Measurements from ENCODE around the gene PRSS23. TPM values are rescaled to one million over a fixed set of nuclear protein-coding genes. Genes with fewer than 3 reads are reported as not detected.

Gene PRSS23
- total RNA-seq, 2 experiments from 2014 or later = 0.17 to 0.28 TPM

DNA sequence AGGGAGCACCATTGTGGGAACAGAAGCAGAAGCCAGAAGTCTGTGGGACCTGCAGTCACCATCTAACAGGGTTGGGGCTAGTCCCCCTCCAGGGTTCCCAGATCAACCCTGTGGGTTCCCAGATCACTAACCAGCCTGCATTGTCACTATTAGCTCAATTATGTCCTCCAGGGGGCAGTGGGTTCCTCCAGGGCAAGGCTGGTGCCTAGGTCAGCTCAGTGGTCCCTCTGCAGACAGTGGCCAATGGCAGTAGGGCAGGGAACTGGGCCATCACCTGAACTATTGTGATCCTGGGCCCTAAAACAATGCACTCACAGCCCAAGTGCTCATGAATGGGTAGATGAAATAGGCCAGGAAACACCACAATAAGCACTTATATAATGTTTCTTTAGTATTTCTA is 18.8 kb upstream of the PRSS23 start:
- POLR2A ChIA-PET = no interaction called here
- Mint-ChIP-seq H3K4me1 (no peaks in the 10 kb centered on the region), H3K36me3 (no peaks in the 10 kb centered on the region), H3K9me3 (no peaks in the 10 kb centered on the region), H3K4me3 (no peak overlapping the region), H3K27me3 (peaks cover 13% of the 10 kb centered on the region), H3K27ac (no peak overlapping the region)
- DNase-seq (no peak), ATAC-seq (ENCODE audit: low read depth) (no peak)

DNA sequence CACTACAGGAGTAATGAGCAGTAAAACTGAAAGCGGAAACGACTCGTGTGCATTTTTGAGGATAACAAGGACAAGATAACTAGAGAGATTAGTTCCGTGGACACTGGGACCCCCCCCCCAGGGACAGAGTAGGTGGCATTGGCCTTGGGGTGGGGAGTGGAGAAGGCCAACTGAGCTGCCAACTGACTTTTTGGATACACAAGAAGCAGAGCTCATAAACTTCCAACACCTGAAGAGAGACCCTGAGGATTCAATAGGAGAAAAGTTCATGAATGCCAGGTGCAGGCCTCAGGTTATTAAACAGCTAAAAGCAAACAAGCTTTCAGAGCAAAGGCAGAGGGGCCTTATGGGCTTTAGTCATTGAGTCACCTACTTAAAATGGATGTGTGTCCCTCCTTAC is 17.6 kb upstream of the PRSS23 start:
- Mint-ChIP-seq H3K4me1 (no peaks in the 10 kb centered on the region), H3K4me3 (no peak overlapping the region), H3K27me3 (peaks cover 15% of the 10 kb centered on the region), H3K27ac (no peak overlapping the region), H3K36me3 (no peaks in the 10 kb centered on the region), H3K9me3 (no peaks in the 10 kb centered on the region)
- ATAC-seq (ENCODE audit: low read depth) (no peak), DNase-seq (no peak)
- POLR2A ChIA-PET = no interaction called here

DNA sequence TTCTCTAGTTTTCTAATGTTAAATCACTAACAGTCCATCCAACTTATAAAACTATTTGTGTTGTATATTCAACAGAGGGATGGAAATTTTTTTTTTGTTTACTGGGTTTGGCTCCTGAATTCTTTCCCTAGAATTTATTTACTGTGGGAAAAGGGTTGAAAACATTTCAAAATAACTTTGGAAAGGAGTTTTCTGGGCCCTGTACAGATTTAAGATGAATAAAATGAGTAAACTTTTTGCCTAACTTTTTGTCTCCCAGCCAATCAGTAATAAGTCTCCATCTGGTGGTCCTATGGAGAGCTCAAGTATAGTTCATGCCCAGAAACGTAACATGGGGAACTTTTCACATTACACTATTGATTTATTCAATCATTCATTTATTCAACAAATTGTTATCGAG is 16.7 kb upstream of the PRSS23 start:
- ATAC-seq (ENCODE audit: low read depth) = no peak
- H3K9me3 Mint-ChIP-seq = no peaks in the 10 kb centered on the region
- no peak overlapping the region for H3K4me3 Mint-ChIP-seq
- peaks cover 13% of the 10 kb centered on the region for H3K27me3 Mint-ChIP-seq
- no peak for DNase-seq
- no peaks in the 10 kb centered on the region for H3K36me3 Mint-ChIP-seq
- H3K4me1 Mint-ChIP-seq = no peaks in the 10 kb centered on the region
- POLR2A ChIA-PET = no interaction called here
- no peak overlapping the region for H3K27ac Mint-ChIP-seq

DNA sequence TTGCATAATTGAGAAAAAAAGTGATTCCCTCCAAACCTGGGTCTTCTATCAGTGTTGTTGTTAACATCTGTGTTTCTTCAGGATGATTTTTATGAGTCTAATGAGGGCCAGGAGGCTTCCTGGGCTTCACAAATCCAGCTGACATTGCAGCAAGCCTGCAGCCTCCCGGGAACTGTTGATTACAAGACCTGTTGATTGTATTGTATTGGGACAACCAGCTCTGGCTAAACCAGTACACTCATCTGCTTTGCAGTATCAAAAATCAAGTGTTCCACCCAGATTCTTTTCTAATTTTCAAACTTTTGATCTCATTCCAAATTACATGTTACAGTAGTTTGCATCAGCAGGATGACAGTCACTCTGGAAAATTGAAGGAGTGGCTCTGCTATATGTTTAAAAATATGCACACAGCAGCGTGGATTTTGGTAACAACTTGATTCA is 16.1 kb upstream of the PRSS23 start:
- no peak for DNase-seq
- no peak for ATAC-seq (ENCODE audit: low read depth)
- Mint-ChIP-seq H3K27ac (no peak overlapping the region), H3K4me1 (no peaks in the 10 kb centered on the region), H3K27me3 (peaks cover 9% of the 10 kb centered on the region), H3K36me3 (no peaks in the 10 kb centered on the region), H3K4me3 (no peak overlapping the region), H3K9me3 (no peaks in the 10 kb centered on the region)
- POLR2A ChIA-PET = no interaction called here

DNA sequence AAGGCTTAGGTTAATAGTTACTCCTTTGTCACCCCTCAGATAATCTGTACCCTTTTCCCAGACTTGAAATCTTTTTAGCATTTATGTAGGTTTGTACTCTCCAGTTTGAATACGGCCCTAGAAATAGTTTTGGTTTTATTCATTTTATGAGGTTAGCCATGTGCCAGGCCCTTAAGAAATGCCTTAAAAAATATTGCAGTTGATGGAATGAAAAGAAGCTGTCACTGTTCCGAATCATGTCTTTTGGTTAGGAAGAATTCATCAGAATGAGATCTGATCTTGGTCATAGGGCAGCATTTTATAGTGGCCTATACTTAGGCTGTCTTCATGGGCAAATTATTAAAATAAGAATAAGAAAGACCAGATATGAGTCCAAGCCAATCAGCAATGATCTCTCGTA is 14.8 kb upstream of the PRSS23 start:
- no peaks in the 10 kb centered on the region for H3K4me1 Mint-ChIP-seq
- H3K36me3 Mint-ChIP-seq = no peaks in the 10 kb centered on the region
- H3K27ac Mint-ChIP-seq = no peak overlapping the region
- POLR2A ChIA-PET = no interaction called here
- H3K4me3 Mint-ChIP-seq = no peak overlapping the region
- no peaks in the 10 kb centered on the region for H3K9me3 Mint-ChIP-seq
- DNase-seq (no peak), ATAC-seq (ENCODE audit: low read depth) (no peak)
- peaks cover 9% of the 10 kb centered on the region for H3K27me3 Mint-ChIP-seq

DNA sequence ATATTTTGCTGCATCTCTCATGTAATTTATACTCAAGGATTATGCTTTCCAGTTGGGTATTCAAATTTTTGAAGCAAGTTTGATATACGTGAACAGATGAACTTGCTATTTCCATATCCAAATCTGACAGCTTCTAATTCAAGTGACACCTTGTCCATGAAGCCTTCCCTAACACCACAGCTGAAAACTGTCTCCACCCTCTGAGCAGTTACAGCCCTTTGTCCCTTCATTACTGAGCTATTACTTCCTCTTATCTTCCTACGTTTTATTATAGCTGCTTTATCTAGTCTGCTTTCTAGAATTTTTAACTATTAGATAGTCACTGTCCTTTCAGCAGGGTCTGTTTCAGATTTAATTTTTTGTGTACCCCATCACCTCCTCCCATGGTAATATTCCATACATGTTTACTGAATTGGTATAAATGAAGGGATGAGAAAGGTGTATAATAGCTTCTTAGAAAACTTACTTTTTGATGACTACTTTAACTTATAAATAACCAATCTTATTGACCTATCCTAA is 13.3 kb upstream of the PRSS23 start:
- ATAC-seq (ENCODE audit: low read depth) = no peak
- Mint-ChIP-seq H3K27me3 (peaks cover 9% of the 10 kb centered on the region), H3K9me3 (no peaks in the 10 kb centered on the region), H3K4me3 (no peak overlapping the region), H3K4me1 (no peaks in the 10 kb centered on the region), H3K36me3 (no peaks in the 10 kb centered on the region), H3K27ac (no peak overlapping the region)
- POLR2A ChIA-PET = no interaction called here
- DNase-seq = no peak

DNA sequence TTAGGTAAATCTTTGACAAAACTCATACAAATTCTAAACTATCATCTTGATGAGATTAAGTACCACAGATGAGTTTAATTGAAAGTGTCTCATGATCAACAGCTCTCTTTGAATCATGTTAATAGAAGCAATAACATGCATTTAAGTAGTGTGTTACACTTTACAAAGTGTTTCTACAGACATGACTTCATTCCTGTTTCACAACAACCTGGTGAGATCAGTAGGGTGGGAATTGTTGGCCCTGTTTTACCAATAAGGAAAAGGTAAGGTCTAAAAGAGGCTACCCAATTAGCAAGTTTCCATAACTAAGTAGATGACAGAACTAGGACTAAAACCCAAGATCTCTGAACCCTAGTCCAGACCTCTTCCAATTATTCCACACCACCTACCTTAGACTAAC is 12.7 kb upstream of the PRSS23 start:
- ATAC-seq (ENCODE audit: low read depth) (no peak), DNase-seq (no peak)
- Mint-ChIP-seq H3K4me1 (no peaks in the 10 kb centered on the region), H3K36me3 (no peaks in the 10 kb centered on the region), H3K27ac (no peak overlapping the region), H3K27me3 (peaks cover 9% of the 10 kb centered on the region), H3K9me3 (no peaks in the 10 kb centered on the region), H3K4me3 (no peak overlapping the region)
- POLR2A ChIA-PET = no interaction called here

DNA sequence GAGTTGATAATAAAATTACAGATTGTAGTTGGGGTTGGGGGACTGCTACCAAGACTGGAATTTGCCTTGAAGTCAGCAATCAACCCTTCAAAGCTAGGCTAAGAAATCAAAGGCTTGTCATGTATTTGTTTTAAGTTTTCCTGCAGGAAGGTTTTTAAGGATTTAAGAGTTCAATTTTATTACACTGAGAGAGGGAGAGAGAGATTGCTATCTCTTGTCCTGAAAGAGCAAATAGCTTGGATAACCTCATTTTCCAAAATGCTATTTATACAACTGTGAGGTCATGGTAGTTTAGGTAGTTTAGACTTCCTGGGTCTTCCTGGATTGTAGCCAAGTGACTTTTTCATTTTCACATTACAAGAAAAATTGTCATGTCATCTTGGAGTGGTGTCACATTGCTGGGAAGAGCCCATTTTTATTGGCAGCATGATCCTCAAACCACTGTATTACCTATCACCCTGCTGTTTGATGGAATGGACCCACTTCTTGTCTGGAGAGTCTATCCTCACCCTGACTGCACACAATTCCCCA is 10.1 kb upstream of the PRSS23 start:
- no peak overlapping the region for H3K4me3 Mint-ChIP-seq
- no peak for DNase-seq
- no peak overlapping the region for H3K27ac Mint-ChIP-seq
- no peaks in the 10 kb centered on the region for H3K36me3 Mint-ChIP-seq
- ATAC-seq (ENCODE audit: low read depth) = no peak
- peaks cover 4% of the 10 kb centered on the region for H3K27me3 Mint-ChIP-seq
- POLR2A ChIA-PET = no interaction called here
- H3K9me3 Mint-ChIP-seq = no peaks in the 10 kb centered on the region
- H3K4me1 Mint-ChIP-seq = no peaks in the 10 kb centered on the region

DNA sequence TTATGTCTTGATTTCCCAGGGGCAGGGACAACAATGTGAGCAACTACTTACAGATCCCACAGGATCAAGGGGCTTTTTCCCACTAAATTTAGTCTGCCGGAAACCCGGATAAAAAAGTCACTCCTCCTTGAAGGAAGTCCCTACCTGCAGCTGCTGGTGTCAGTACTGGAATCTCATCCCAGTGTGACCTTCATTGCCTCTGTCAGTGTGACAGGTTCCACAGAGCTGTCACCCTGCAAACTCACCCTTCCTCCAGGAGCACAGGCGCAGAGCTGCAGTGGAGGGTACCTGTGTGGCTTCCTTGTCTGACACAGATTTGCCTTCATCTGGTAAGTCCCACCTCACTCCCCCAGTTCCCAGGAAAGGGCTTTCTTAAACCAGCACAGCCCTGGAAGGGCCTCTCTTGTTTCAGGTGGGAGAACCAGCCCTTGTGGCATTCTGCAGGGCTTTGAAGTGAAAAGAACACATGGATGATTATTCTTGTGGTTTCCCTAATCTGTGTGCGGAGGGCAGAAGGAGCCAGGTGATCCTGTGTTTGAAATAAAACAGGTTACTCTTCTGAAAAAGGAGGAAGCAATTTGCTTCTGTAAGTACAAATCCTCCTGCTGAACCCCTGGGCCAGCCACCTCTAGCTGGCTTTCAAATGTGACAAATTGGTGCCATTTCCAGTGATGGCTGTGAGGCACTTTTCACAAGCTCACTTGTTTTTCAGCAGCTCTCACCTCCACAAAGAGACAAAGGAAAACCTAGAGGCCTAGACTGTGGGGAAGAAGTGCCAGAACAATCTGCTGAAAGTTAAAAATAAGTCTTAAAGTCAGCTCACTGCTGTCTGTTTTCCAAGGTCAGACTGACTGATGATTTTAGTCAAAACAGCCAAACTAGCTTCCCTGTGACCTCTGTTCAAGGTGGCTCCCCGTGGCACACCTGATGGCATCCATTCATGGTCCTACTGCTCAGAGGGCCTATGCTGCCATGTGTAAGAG is 9.2 kb upstream of the PRSS23 start:
- H3K27me3 Mint-ChIP-seq = peaks cover 11% of the 10 kb centered on the region
- no peaks in the 10 kb centered on the region for H3K9me3 Mint-ChIP-seq
- POLR2A ChIA-PET = no interaction called here
- H3K27ac Mint-ChIP-seq = no peak overlapping the region
- no peaks in the 10 kb centered on the region for H3K4me1 Mint-ChIP-seq
- no peak for DNase-seq
- H3K4me3 Mint-ChIP-seq = no peak overlapping the region
- no peak for ATAC-seq (ENCODE audit: low read depth)
- no peaks in the 10 kb centered on the region for H3K36me3 Mint-ChIP-seq

DNA sequence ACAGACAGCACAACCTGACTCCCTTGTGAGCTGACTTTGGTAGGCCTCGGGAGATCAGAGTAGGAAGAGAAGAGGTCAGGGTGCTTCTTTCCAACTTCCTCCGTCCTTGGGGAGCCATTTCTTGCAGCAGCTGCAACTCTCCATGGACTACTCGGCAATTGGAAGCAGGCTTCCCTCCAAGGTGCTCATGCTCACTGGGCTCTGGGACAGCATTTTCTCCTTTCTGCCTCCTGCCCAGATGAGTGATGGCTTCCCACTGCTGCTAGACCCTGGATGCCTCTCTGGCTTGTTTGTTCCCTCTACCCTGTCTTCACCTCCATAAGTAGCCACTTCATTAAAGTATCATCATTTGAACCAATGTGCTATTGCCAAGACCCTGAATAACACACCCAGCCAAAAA is 8.2 kb upstream of the PRSS23 start:
- ATAC-seq (ENCODE audit: low read depth) = no peak
- DNase-seq = no peak
- POLR2A ChIA-PET = no interaction called here
- peaks cover 7% of the 10 kb centered on the region for H3K27me3 Mint-ChIP-seq
- no peaks in the 10 kb centered on the region for H3K4me1 Mint-ChIP-seq
- no peaks in the 10 kb centered on the region for H3K36me3 Mint-ChIP-seq
- H3K27ac Mint-ChIP-seq = no peak overlapping the region
- H3K4me3 Mint-ChIP-seq = no peak overlapping the region
- H3K9me3 Mint-ChIP-seq = no peaks in the 10 kb centered on the region

DNA sequence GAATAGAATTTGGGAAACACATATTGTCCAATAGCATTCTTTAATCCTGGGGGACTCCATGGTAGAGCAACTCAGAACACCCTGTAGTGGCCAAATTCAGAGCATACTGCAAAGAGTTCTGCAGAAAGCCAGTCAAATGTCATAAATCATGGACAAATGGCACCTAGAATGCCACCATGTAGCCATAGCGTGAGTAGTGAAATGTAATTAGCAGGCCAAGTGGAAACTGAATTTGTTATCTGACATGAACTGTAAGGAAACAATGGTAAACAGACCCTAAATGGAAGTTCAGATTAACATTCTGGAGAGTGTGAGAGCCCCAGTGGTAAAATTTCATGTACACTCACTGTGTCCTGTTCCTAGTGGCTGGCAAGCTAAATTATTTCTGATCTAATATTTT is 7.0 kb upstream of the PRSS23 start:
- DNase-seq (no peak), ATAC-seq (ENCODE audit: low read depth) (no peak)
- no peaks in the 10 kb centered on the region for H3K4me1 Mint-ChIP-seq
- H3K4me3 Mint-ChIP-seq = no peak overlapping the region
- POLR2A ChIA-PET = no interaction called here
- no peaks in the 10 kb centered on the region for H3K9me3 Mint-ChIP-seq
- no peaks in the 10 kb centered on the region for H3K36me3 Mint-ChIP-seq
- H3K27me3 Mint-ChIP-seq = peaks cover 9% of the 10 kb centered on the region
- no peak overlapping the region for H3K27ac Mint-ChIP-seq

DNA sequence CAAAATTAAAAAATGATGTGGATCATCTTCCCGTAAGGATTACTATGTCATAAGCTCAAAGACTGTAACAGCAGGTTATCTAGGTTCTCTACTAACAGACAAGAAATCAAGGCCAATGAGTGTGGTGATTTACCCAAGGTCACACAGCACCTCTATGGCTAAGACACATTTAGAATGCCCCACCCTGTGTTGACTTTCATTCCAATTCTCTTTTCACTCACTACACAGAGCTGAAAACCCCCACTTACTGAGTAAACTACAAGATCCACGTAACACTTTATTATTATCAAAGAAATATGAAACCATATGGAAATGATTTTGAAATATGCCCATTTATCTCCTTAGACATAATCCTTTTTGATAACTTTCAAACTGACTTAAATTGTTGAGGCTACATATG is 4.8 kb upstream of the PRSS23 start:
- H3K36me3 Mint-ChIP-seq = no peaks in the 10 kb centered on the region
- no peaks in the 10 kb centered on the region for H3K9me3 Mint-ChIP-seq
- DNase-seq = no peak
- no peak for ATAC-seq (ENCODE audit: low read depth)
- no peaks in the 10 kb centered on the region for H3K4me1 Mint-ChIP-seq
- H3K27me3 Mint-ChIP-seq = peaks cover 24% of the 10 kb centered on the region
- POLR2A ChIA-PET = no interaction called here
- H3K4me3 Mint-ChIP-seq = no peak overlapping the region
- no peak overlapping the region for H3K27ac Mint-ChIP-seq

DNA sequence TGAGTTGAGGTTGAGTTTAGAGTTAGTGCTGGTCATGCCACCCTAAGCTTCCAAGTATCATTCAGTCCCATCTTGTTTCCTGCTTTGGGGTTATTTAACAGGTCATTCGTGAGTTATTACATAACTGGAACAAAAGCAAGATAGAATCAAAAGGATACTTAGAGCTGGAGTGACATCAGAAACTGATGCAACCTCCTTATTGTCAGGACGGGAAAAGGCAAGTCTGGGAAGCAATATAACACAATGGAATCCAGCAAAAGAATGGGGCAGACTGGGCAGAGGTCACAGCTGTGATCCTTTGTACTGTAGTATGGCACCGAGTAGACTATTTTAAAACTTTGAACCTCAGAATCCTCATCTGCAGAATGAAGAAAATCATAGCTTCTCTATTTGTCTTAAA is 4.4 kb upstream of the PRSS23 start:
- Mint-ChIP-seq H3K27me3 (peaks cover 28% of the 10 kb centered on the region), H3K27ac (no peak overlapping the region), H3K4me3 (no peak overlapping the region), H3K4me1 (peaks cover 3% of the 10 kb centered on the region), H3K36me3 (no peaks in the 10 kb centered on the region), H3K9me3 (no peaks in the 10 kb centered on the region)
- ATAC-seq (ENCODE audit: low read depth) (no peak), DNase-seq (no peak)
- POLR2A ChIA-PET = no interaction called here

DNA sequence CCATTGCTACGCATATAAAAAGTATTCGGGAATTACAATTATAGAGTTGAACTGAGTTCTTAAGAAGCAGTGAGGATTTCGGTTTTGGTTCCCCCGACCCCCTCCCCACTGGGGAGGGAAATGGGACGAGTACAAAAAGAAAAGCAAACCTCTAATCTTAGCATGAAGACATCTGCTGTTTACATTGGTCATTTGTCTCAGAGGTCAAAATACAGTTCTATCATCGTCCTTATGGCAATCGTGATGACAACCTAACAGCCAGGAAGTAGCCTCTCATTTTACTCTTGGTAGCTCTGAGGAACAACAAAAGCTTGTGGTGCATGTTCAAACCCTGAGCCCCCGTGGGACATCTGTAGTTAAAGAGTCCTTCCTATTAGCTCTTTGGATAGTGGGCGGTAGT is 3.2 kb upstream of the PRSS23 start:
- H3K4me1 Mint-ChIP-seq = peaks cover 4% of the 10 kb centered on the region
- H3K27me3 Mint-ChIP-seq = peaks cover 40% of the 10 kb centered on the region
- no peaks in the 10 kb centered on the region for H3K36me3 Mint-ChIP-seq
- no peak overlapping the region for H3K27ac Mint-ChIP-seq
- DNase-seq = no peak
- H3K9me3 Mint-ChIP-seq = no peaks in the 10 kb centered on the region
- no peak for ATAC-seq (ENCODE audit: low read depth)
- no peak overlapping the region for H3K4me3 Mint-ChIP-seq
- POLR2A ChIA-PET = no interaction called here

All from activated naive CD8-positive, alpha-beta T cell treated with anti-CD3 and anti-CD28 coated beads, Interleukin-2, amount 10 ng/mL, durations not matched to agents 7 days and 5 days (primary cell).